IPS-20b (cell line): ENCODE measurements around the gene IFT122.
"Not testable (repeated sequence)": the region's sequence is repeated elsewhere in the genome, so short reads cannot be mapped to it uniquely, and the experiment has no call there.

Experiments used
- H3K27ac ChIP-seq: one replicate; pipeline ENCODE4 v1.5.1; 2013; ENCODE audit warnings: low read length
- H3K27me3 ChIP-seq: 2 replicates; pipeline ENCODE4 v1.6.1; 2013; ENCODE audit warnings: mild to moderate bottlenecking, low read length, inconsistent platforms; ENCODE audit not compliant: insufficient read depth
- H3K36me3 ChIP-seq: 2 replicates; pipeline ENCODE4 v1.6.1; 2013; ENCODE audit warnings: low read depth, mild to moderate bottlenecking, inconsistent platforms, low read length, moderate library complexity; ENCODE audit not compliant: insufficient read depth
- H3K4me1 ChIP-seq: 2 replicates; pipeline ENCODE4 v1.6.1; 2013; ENCODE audit warnings: mild to moderate bottlenecking, control low read depth, inconsistent platforms, low read length, moderate library complexity; ENCODE audit not compliant: insufficient read depth
- H3K4me3 ChIP-seq: 2 replicates; pipeline ENCODE4 v1.5.1; 2013; ENCODE audit warnings: mild to moderate bottlenecking, low read length, inconsistent platforms
- H3K9ac ChIP-seq: 2 replicates; pipeline ENCODE4 v1.6.1; 2013; ENCODE audit warnings: low read depth, mild to moderate bottlenecking, inconsistent platforms, low read length, moderate library complexity
- H3K9me3 ChIP-seq: 2 replicates; pipeline ENCODE4 v1.6.1; 2013; ENCODE audit warnings: mild to moderate bottlenecking, low read depth, low read length, inconsistent platforms; ENCODE audit not compliant: insufficient read depth

Gene IFT122

GRCh38 chr3:129536804-129537203 lies 96.8 kb downstream of the IFT122 start:
- no peak overlapping the region for H3K9ac ChIP-seq
- no peak overlapping the region for H3K4me3 ChIP-seq
- H3K27ac ChIP-seq = no peak overlapping the region
- H3K36me3 ChIP-seq = no peaks in the 10 kb centered on the region
- peaks cover 7% of the 10 kb centered on the region; the same call in 1 of the 2 replicates for H3K4me1 ChIP-seq
- H3K27me3 ChIP-seq = no peaks in the 10 kb centered on the region
- no peaks in the 10 kb centered on the region for H3K9me3 ChIP-seq

- Histone ChIP-seq H3K27me3 (no peaks in the 10 kb centered on the region), H3K9ac (no peak overlapping the region), H3K27ac (no peak overlapping the region), H3K4me1 (peaks cover 5% of the 10 kb centered on the region; the same call in 1 of the 2 replicates), H3K36me3 (no peaks in the 10 kb centered on the region), H3K4me3 (no peak overlapping the region), H3K9me3 (no peaks in the 10 kb centered on the region)
Observed at GRCh38 chr3:129539206-129539605, 99.2 kb downstream of the IFT122 start.

- Histone ChIP-seq H3K27ac (no peak overlapping the region), H3K9me3 (no peaks in the 10 kb centered on the region), H3K36me3 (no peaks in the 10 kb centered on the region), H3K27me3 (no peaks in the 10 kb centered on the region), H3K4me1 (peaks cover 4% of the 10 kb centered on the region; the same call in 1 of the 2 replicates), H3K4me3 (no peak overlapping the region), H3K9ac (no peak overlapping the region)
Observed at GRCh38 chr3:129540776-129541516, 100.9 kb downstream of the IFT122 start.

- Histone ChIP-seq H3K36me3 (no peaks in the 10 kb centered on the region), H3K27me3 (no peaks in the 10 kb centered on the region), H3K9ac (no peak overlapping the region), H3K9me3 (no peaks in the 10 kb centered on the region), H3K27ac (no peak overlapping the region), H3K4me1 (peaks cover 4% of the 10 kb centered on the region; the same call in 1 of the 2 replicates), H3K4me3 (no peak overlapping the region)
Observed at GRCh38 chr3:129542747-129543146, 102.7 kb downstream of the IFT122 start.

- no peaks in the 10 kb centered on the region for H3K9me3 ChIP-seq
- no peak within 1 kb of the TSS for H3K27ac ChIP-seq
- no peak within 1 kb of the TSS for H3K9ac ChIP-seq
- H3K4me1 ChIP-seq = peaks cover 4% of the 10 kb centered on the region; the same call in 1 of the 2 replicates
- H3K4me3 ChIP-seq = no peak within 1 kb of the TSS
- no peaks in the 10 kb centered on the region for H3K36me3 ChIP-seq
- H3K27me3 ChIP-seq = no peaks in the 10 kb centered on the region
Observed at GRCh38 chr3:129543156-129543790, 103.2 kb downstream of the IFT122 start, which contains the start of gene H1-8. TSS of gene H1-8 (plus strand) at chr3:129543175. CDS start at chr3:129543219, 44 bp downstream.

- H3K27ac ChIP-seq = no peak overlapping the region
- no peak overlapping the region for H3K9ac ChIP-seq
- no peak overlapping the region for H3K4me3 ChIP-seq
- H3K27me3 ChIP-seq = no peaks in the 10 kb centered on the region
- no peaks in the 10 kb centered on the region for H3K9me3 ChIP-seq
- H3K36me3 ChIP-seq = no peaks in the 10 kb centered on the region
- H3K4me1 ChIP-seq = peaks cover 2% of the 10 kb centered on the region; the same call in 1 of the 2 replicates
Observed at GRCh38 chr3:129543999-129544398, 104.0 kb downstream of the IFT122 start.

- H3K9me3 ChIP-seq, H3K4me1 ChIP-seq, H3K36me3 ChIP-seq, H3K27me3 ChIP-seq, H3K27ac ChIP-seq, H3K9ac ChIP-seq, H3K4me3 ChIP-seq: not testable (repeated sequence)
Observed at GRCh38 chr3:129545951-129546350, 105.9 kb downstream of the IFT122 start.

- H3K9ac ChIP-seq = no peak overlapping the region
- H3K27me3 ChIP-seq = no peaks in the 10 kb centered on the region
- H3K27ac ChIP-seq = no peak overlapping the region
- H3K4me3 ChIP-seq = no peak overlapping the region
- H3K36me3 ChIP-seq = no peaks in the 10 kb centered on the region
- no peaks in the 10 kb centered on the region for H3K4me1 ChIP-seq
- H3K9me3 ChIP-seq = no peaks in the 10 kb centered on the region
Observed at GRCh38 chr3:129547241-129547640, 107.2 kb downstream of the IFT122 start.

- Histone ChIP-seq H3K27me3 (no peaks in the 10 kb centered on the region), H3K4me1 (no peaks in the 10 kb centered on the region), H3K27ac (no peak overlapping the region), H3K36me3 (no peaks in the 10 kb centered on the region), H3K4me3 (no peak overlapping the region), H3K9ac (no peak overlapping the region), H3K9me3 (no peaks in the 10 kb centered on the region)
Observed at GRCh38 chr3:129548104-129548965, 108.3 kb downstream of the IFT122 start.

- Histone ChIP-seq H3K36me3 (no peaks in the 10 kb centered on the region), H3K9me3 (no peaks in the 10 kb centered on the region), H3K27ac (no peak overlapping the region), H3K27me3 (no peaks in the 10 kb centered on the region), H3K9ac (no peak overlapping the region; the same call in 1 of the 2 replicates), H3K4me3 (no peak overlapping the region), H3K4me1 (no peaks in the 10 kb centered on the region)
Observed at GRCh38 chr3:129549006-129549800, 109.2 kb downstream of the IFT122 start.

- Histone ChIP-seq H3K27me3 (no peaks in the 10 kb centered on the region), H3K4me3 (no peak overlapping the region), H3K4me1 (no peaks in the 10 kb centered on the region), H3K9ac (no peak overlapping the region; the same call in 1 of the 2 replicates), H3K36me3 (no peaks in the 10 kb centered on the region), H3K27ac (no peak overlapping the region), H3K9me3 (no peaks in the 10 kb centered on the region)
Observed at GRCh38 chr3:129549805-129550204, 109.8 kb downstream of the IFT122 start.
